Head of caudate nucleus (tissue), 42 donors: ENCODE data around the gene C3.
"Not testable (repeated sequence)": the region's sequence is repeated elsewhere in the genome, so short reads cannot be mapped to it uniquely, and the experiment has no call there.

Experiments
- DNase-seq, 42 donors: peaks; one replicate each; pipeline versions ENCODE4 v3.0.0 to v3.0.0-alpha.2; 2020 to 2021; ENCODE audit warnings: mixed read lengths in 7 of 42
- intact Hi-C: fragments of 100-400 bp; cut with DNase I; formaldehyde crosslinking; loops from one replicate; pipeline ENCODE4 v1.15.0; 2022

The C3 gene

GRCh38 chr19:6654347-6655310, 65.8 kb downstream of the C3 start:
- DNase-seq = no peak
- intact Hi-C loops = no loop called here

- no peak for DNase-seq
- intact Hi-C loops = no loop called here
Measured at GRCh38 chr19:6652805-6653094, 67.7 kb downstream of the C3 start.

- intact Hi-C loops = no loop called here
- DNase-seq = no peak
Measured at GRCh38 chr19:6651965-6652804, 68.3 kb downstream of the C3 start.

- intact Hi-C loops = no loop called here
- no peak for DNase-seq
Measured at GRCh38 chr19:6649185-6649584, 71.3 kb downstream of the C3 start.

- intact Hi-C loops = no loop called here
- no peak for DNase-seq
Measured at GRCh38 chr19:6648141-6648715, 72.2 kb downstream of the C3 start.

GRCh38 chr19:6644796-6645195, 75.7 kb downstream of the C3 start:
- intact Hi-C loops = no loop called here
- no peak for DNase-seq

- intact Hi-C loops = not testable (repeated sequence)
- DNase-seq = peak in 2 of 42 donors; percentile 12 to 32
Measured at GRCh38 chr19:6640333-6640732, 80.1 kb downstream of the C3 start.

GRCh38 chr19:6639439-6639838, 81.0 kb downstream of the C3 start:
- peak in 1 of 42 donors; percentile 9 for DNase-seq
- intact Hi-C loops = loop anchor here (10.0 kb wide), 1 partner anchor 115 kb away; no protein-coding TSS in a partner anchor

GRCh38 chr19:6633456-6633813, 87.0 kb downstream of the C3 start:
- peak in 1 of 42 donors; percentile 4 for DNase-seq
- intact Hi-C loops = loop anchor here (1.0 to 10.0 kb wide), 2 partner anchors 116 to 121 kb away; no protein-coding TSS in a partner anchor

GRCh38 chr19:6632747-6633455, 87.5 kb downstream of the C3 start:
- intact Hi-C loops = loop anchor here (1.0 to 10.0 kb wide), 2 partner anchors 116 to 122 kb away; no protein-coding TSS in a partner anchor
- peak; percentile 40 to 93 (median 82) for DNase-seq

GRCh38 chr19:6632002-6632621, 88.3 kb downstream of the C3 start:
- DNase-seq = peak in 40 of 42 donors; percentile 8 to 96 (median 76)
- intact Hi-C loops = loop anchor here (10.0 kb wide), 1 partner anchor 123 kb away; no protein-coding TSS in a partner anchor
